Vagina (tissue), 2 donors: ENCODE results near the gene C1orf21. TPM values are rescaled to one million over a fixed set of nuclear protein-coding genes. Genes with fewer than 3 reads are reported as not detected.

ENCODE experiments used
- DNase-seq, 2 donors: peaks; one replicate each; pipeline ENCODE4 v3.0.0-alpha.2; 2017; ENCODE audit errors: extremely low spot score in 2 of 2
- H3K27ac ChIP-seq: fragments of 200-600 bp; sonication (generic); one replicate; pipeline ENCODE4 v1.5.1; 2019
- H3K27me3 ChIP-seq: fragments of 200-600 bp; sonication (generic); one replicate; pipeline ENCODE4 v1.5.1; 2019
- H3K36me3 ChIP-seq, 2 donors: fragments of 200-600 bp; sonication (generic); one replicate each; pipeline ENCODE4 v1.5.1; 2017 to 2019
- H3K4me1 ChIP-seq: fragments of 200-600 bp; sonication (generic); one replicate; pipeline ENCODE4 v1.5.1; 2019
- H3K4me3 ChIP-seq, 2 donors: fragments of 200-600 bp; sonication (generic); 1 replicate in 1 of 2; 2 replicates in 1 of 2; pipeline ENCODE4 v1.5.1; 2016 to 2019
- H3K9me3 ChIP-seq: fragments of 200-600 bp; sonication (generic); one replicate; pipeline ENCODE4 v1.5.1; 2019
- CTCF ChIP-seq, 3 experiments: fragments of 450-650 bp in 2 of 3; fragments of 200-600 bp in 1 of 3; sonication (generic) in 1 of 3; IDR thresholded peaks; one replicate each; pipeline ENCODE4 v1.5.1; 2017 to 2019; ENCODE audit warnings: antibody characterized with exemption in 3 of 3, mild to moderate bottlenecking in 2 of 3, moderate library complexity in 2 of 3
- POLR2A ChIP-seq, 2 donors: fragments of 450-650 bp; IDR thresholded peaks; one replicate each; pipeline ENCODE4 v1.6.1; 2017; ENCODE audit warnings: antibody characterized with exemption in 2 of 2, mild to moderate bottlenecking in 2 of 2, moderate library complexity in 2 of 2
- POLR2AphosphoS5 ChIP-seq, 2 donors: sonication (generic); formaldehyde crosslinking; IDR thresholded peaks; one replicate each; pipeline ENCODE4 v1.9.0; 2017; ENCODE audit warnings: antibody characterized with exemption in 2 of 2, mild to moderate bottlenecking in 2 of 2, low read depth in 1 of 2; ENCODE audit not compliant: insufficient read depth in 1 of 2
- intact Hi-C: fragments of 100-400 bp; cut with DNase I; formaldehyde crosslinking; loops from one replicate; pipeline ENCODE4 v1.15.1; 2023
- total RNA-seq: library from RNA; depleted of rRNA; stranded (reverse); fragments of >200 nt; gene quantifications from one replicate; pipeline ENCODE4 v1.2.3, GENCODE V29; 2016

Gene C1orf21
- total RNA-seq, 1 donor from 2014 or later: 24.1 TPM

GRCh38 chr1:184524248-184524647, 137.4 kb downstream of the C1orf21 start:
- intact Hi-C loops: no loop called here
- Histone ChIP-seq H3K27ac (no peak overlapping the region), H3K9me3 (no peaks in the 10 kb centered on the region), H3K4me1 (peaks cover 1% of the 10 kb centered on the region), H3K27me3 (no peaks in the 10 kb centered on the region), H3K36me3 (no peaks in the 10 kb centered on the region), H3K4me3 (no peak overlapping the region)
- no peak for DNase-seq
- TF ChIP-seq CTCF (IDR thresholded peaks at IDR 0.05) (no peak), POLR2AphosphoS5 (IDR thresholded peaks at IDR 0.05; ENCODE audit: insufficient read depth in 1 of 2, low read depth in 1 of 2) (no peak), POLR2A (IDR thresholded peaks at IDR 0.05) (no peak)

GRCh38 chr1:184527402-184527801, 140.6 kb downstream of the C1orf21 start:
- no peak for DNase-seq
- intact Hi-C loops: no loop called here
- H3K36me3 ChIP-seq: no peaks in the 10 kb centered on the region
- no peak overlapping the region for H3K4me3 ChIP-seq
- TF ChIP-seq POLR2A (IDR thresholded peaks at IDR 0.05) (no peak), POLR2AphosphoS5 (IDR thresholded peaks at IDR 0.05; ENCODE audit: insufficient read depth in 1 of 2, low read depth in 1 of 2) (no peak), CTCF (IDR thresholded peaks at IDR 0.05) (no peak)
- H3K27ac ChIP-seq: no peak overlapping the region
- peaks cover 20% of the 10 kb centered on the region for H3K4me1 ChIP-seq
- H3K9me3 ChIP-seq: no peaks in the 10 kb centered on the region
- H3K27me3 ChIP-seq: no peaks in the 10 kb centered on the region

- DNase-seq: no peak
- Histone ChIP-seq H3K4me3 (no peak overlapping the region), H3K9me3 (no peaks in the 10 kb centered on the region), H3K27me3 (no peaks in the 10 kb centered on the region), H3K4me1 (peaks cover 48% of the 10 kb centered on the region), H3K27ac (no peak overlapping the region), H3K36me3 (no peaks in the 10 kb centered on the region)
- TF ChIP-seq POLR2A (IDR thresholded peaks at IDR 0.05) (no peak), CTCF (IDR thresholded peaks at IDR 0.05) (no peak), POLR2AphosphoS5 (IDR thresholded peaks at IDR 0.05; ENCODE audit: insufficient read depth in 1 of 2, low read depth in 1 of 2) (no peak)
- intact Hi-C loops: no loop called here
These were observed 143.4 kb downstream of the C1orf21 start for GRCh38 chr1:184530226-184530625.

- TF ChIP-seq POLR2A (IDR thresholded peaks at IDR 0.05): no peak
- no peak for TF ChIP-seq CTCF (IDR thresholded peaks at IDR 0.05)
- no peak for TF ChIP-seq POLR2AphosphoS5 (IDR thresholded peaks at IDR 0.05; ENCODE audit: insufficient read depth in 1 of 2, low read depth in 1 of 2)
- intact Hi-C loops: no loop called here
- H3K4me1 ChIP-seq: peaks cover 59% of the 10 kb centered on the region
- H3K9me3 ChIP-seq: no peaks in the 10 kb centered on the region
- H3K27ac ChIP-seq: peak overlapping the region; percentile 87
- DNase-seq: no peak
- no peaks in the 10 kb centered on the region for H3K36me3 ChIP-seq
- H3K27me3 ChIP-seq: no peaks in the 10 kb centered on the region
- no peak overlapping the region for H3K4me3 ChIP-seq
These were observed 144.5 kb downstream of the C1orf21 start for GRCh38 chr1:184531296-184531695.

- H3K27me3 ChIP-seq: no peaks in the 10 kb centered on the region
- intact Hi-C loops: no loop called here
- no peaks in the 10 kb centered on the region for H3K9me3 ChIP-seq
- no peak for DNase-seq
- no peak overlapping the region for H3K4me3 ChIP-seq
- TF ChIP-seq POLR2A (IDR thresholded peaks at IDR 0.05) (no peak), POLR2AphosphoS5 (IDR thresholded peaks at IDR 0.05; ENCODE audit: insufficient read depth in 1 of 2, low read depth in 1 of 2) (peak in 1 of 2 donors; percentile 36), CTCF (IDR thresholded peaks at IDR 0.05) (no peak)
- H3K27ac ChIP-seq: peak overlapping the region; percentile 87
- peaks cover 64% of the 10 kb centered on the region for H3K4me1 ChIP-seq
- H3K36me3 ChIP-seq: no peaks in the 10 kb centered on the region
These were observed 145.4 kb downstream of the C1orf21 start for GRCh38 chr1:184532199-184532598.
